IPS-20b (cell line): Measurements from ENCODE around the gene MBNL1.

Experiments
- H3K27ac ChIP-seq: one replicate; pipeline ENCODE4 v1.5.1; 2013; ENCODE audit warnings: low read length
- H3K27me3 ChIP-seq: 2 replicates; pipeline ENCODE4 v1.6.1; 2013; ENCODE audit warnings: mild to moderate bottlenecking, low read length, inconsistent platforms; ENCODE audit not compliant: insufficient read depth
- H3K36me3 ChIP-seq: 2 replicates; pipeline ENCODE4 v1.6.1; 2013; ENCODE audit warnings: low read depth, mild to moderate bottlenecking, inconsistent platforms, low read length, moderate library complexity; ENCODE audit not compliant: insufficient read depth
- H3K4me1 ChIP-seq: 2 replicates; pipeline ENCODE4 v1.6.1; 2013; ENCODE audit warnings: mild to moderate bottlenecking, control low read depth, inconsistent platforms, low read length, moderate library complexity; ENCODE audit not compliant: insufficient read depth
- H3K4me3 ChIP-seq: 2 replicates; pipeline ENCODE4 v1.5.1; 2013; ENCODE audit warnings: mild to moderate bottlenecking, low read length, inconsistent platforms
- H3K9ac ChIP-seq: 2 replicates; pipeline ENCODE4 v1.6.1; 2013; ENCODE audit warnings: low read depth, mild to moderate bottlenecking, inconsistent platforms, low read length, moderate library complexity
- H3K9me3 ChIP-seq: 2 replicates; pipeline ENCODE4 v1.6.1; 2013; ENCODE audit warnings: mild to moderate bottlenecking, low read depth, low read length, inconsistent platforms; ENCODE audit not compliant: insufficient read depth

MBNL1 gene

GRCh38 chr3:152376351-152377183 is 107.8 kb downstream of the MBNL1 start:
- Histone ChIP-seq H3K4me3 (no peak overlapping the region), H3K27me3 (no peaks in the 10 kb centered on the region), H3K4me1 (peaks cover 9% of the 10 kb centered on the region; the same call in 1 of the 2 replicates), H3K36me3 (no peaks in the 10 kb centered on the region), H3K27ac (no peak overlapping the region), H3K9me3 (no peaks in the 10 kb centered on the region), H3K9ac (no peak overlapping the region)

GRCh38 chr3:152377184-152377570 is 108.4 kb downstream of the MBNL1 start:
- H3K36me3 ChIP-seq = no peaks in the 10 kb centered on the region
- H3K27ac ChIP-seq = no peak overlapping the region
- H3K27me3 ChIP-seq = no peaks in the 10 kb centered on the region
- H3K4me1 ChIP-seq = peaks cover 9% of the 10 kb centered on the region; the same call in 1 of the 2 replicates
- no peak overlapping the region for H3K9ac ChIP-seq
- H3K9me3 ChIP-seq = no peaks in the 10 kb centered on the region
- H3K4me3 ChIP-seq = no peak overlapping the region

DNA sequence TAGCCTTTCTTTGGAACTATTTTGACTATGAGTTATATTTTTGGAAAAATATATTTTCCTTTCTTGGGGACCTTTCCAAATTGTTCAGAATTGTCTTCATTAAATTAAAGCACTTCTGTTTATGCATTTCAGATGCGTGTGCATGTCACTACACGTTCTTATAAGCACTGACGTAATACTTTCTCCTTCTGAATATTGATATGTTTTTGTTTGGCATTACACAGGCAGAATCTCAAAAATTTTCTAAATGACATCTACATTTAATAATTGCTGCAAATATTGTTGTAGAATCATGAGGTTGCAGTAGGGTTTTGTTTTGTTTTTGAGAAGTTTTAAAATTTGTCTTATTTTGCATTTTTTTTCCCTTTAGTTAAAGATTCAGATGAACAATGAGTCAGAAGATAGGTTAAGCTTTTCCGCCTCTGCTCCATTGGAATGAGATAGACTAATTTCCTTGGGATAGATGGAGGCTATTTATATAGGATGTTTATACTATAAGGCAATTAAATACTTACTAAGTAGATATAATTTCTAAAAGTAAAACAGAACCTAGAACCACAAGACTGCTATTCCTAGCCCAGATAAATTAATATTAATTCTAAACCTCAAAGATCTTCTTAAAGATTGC is 110.8 kb downstream of the MBNL1 start:
- peaks cover 16% of the 10 kb centered on the region; the same call in 1 of the 2 replicates for H3K4me1 ChIP-seq
- no peaks in the 10 kb centered on the region for H3K36me3 ChIP-seq

DNA sequence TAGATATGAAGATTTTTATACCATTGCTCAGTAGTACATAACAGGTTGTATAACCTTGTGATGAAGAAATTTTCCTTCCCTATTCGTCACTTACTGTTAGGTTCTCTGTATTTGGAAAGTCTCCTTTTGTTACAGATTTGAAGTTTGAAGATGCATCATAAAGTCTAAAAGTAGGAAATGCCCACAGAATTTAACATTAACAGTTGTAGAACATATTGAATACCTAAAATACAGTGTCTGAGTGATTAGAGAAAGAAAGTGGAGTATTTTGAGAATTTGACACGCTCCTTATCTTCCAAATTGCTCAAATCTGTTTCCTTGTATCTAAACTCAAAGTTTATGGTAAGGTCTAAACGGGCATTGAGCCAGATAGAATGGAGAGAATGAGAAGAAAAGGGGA is 111.3 kb downstream of the MBNL1 start:
- Histone ChIP-seq H3K27ac (no peak overlapping the region), H3K36me3 (no peaks in the 10 kb centered on the region), H3K27me3 (no peaks in the 10 kb centered on the region), H3K9ac (no peak overlapping the region), H3K9me3 (no peaks in the 10 kb centered on the region), H3K4me3 (peak overlapping the region; percentile 36; the same call in 1 of the 2 replicates), H3K4me1 (peaks cover 21% of the 10 kb centered on the region; the same call in 1 of the 2 replicates)

More for the DNA sequence above, 110.8 kb downstream of the MBNL1 start:
- no peak overlapping the region for H3K27ac ChIP-seq
- H3K27me3 ChIP-seq = no peaks in the 10 kb centered on the region
- no peaks in the 10 kb centered on the region for H3K9me3 ChIP-seq
- no peak overlapping the region for H3K9ac ChIP-seq
- H3K4me3 ChIP-seq = no peak overlapping the region

- no peaks in the 10 kb centered on the region for H3K36me3 ChIP-seq
- no peaks in the 10 kb centered on the region for H3K9me3 ChIP-seq
- no peak overlapping the region for H3K27ac ChIP-seq
- no peak overlapping the region for H3K4me3 ChIP-seq
- H3K4me1 ChIP-seq = peaks cover 31% of the 10 kb centered on the region
- H3K9ac ChIP-seq = no peak overlapping the region
- H3K27me3 ChIP-seq = no peaks in the 10 kb centered on the region
Measured at GRCh38 chr3:152381881-152382295, 113.2 kb downstream of the MBNL1 start.

- no peaks in the 10 kb centered on the region for H3K27me3 ChIP-seq
- H3K4me1 ChIP-seq = peaks cover 31% of the 10 kb centered on the region
- no peaks in the 10 kb centered on the region for H3K9me3 ChIP-seq
- H3K27ac ChIP-seq = no peak overlapping the region
- H3K9ac ChIP-seq = no peak overlapping the region
- no peaks in the 10 kb centered on the region for H3K36me3 ChIP-seq
- no peak overlapping the region for H3K4me3 ChIP-seq
Measured at GRCh38 chr3:152382312-152383135, 113.8 kb downstream of the MBNL1 start.

- no peak overlapping the region for H3K9ac ChIP-seq
Measured at GRCh38 chr3:152383136-152383606, 114.4 kb downstream of the MBNL1 start.

GRCh38 chr3:152384412-152384811 is 115.7 kb downstream of the MBNL1 start:
- Histone ChIP-seq H3K4me3 (no peak overlapping the region), H3K9ac (no peak overlapping the region), H3K27ac (no peak overlapping the region), H3K4me1 (peaks cover 31% of the 10 kb centered on the region), H3K27me3 (no peaks in the 10 kb centered on the region), H3K36me3 (no peaks in the 10 kb centered on the region), H3K9me3 (no peaks in the 10 kb centered on the region)

More at GRCh38 chr3:152383136-152383606, 114.4 kb downstream of the MBNL1 start:
- H3K27ac ChIP-seq = no peak overlapping the region
- H3K4me1 ChIP-seq = peaks cover 31% of the 10 kb centered on the region
- H3K4me3 ChIP-seq = no peak overlapping the region
- H3K9me3 ChIP-seq = no peaks in the 10 kb centered on the region
- no peaks in the 10 kb centered on the region for H3K36me3 ChIP-seq
- no peaks in the 10 kb centered on the region for H3K27me3 ChIP-seq

DNA sequence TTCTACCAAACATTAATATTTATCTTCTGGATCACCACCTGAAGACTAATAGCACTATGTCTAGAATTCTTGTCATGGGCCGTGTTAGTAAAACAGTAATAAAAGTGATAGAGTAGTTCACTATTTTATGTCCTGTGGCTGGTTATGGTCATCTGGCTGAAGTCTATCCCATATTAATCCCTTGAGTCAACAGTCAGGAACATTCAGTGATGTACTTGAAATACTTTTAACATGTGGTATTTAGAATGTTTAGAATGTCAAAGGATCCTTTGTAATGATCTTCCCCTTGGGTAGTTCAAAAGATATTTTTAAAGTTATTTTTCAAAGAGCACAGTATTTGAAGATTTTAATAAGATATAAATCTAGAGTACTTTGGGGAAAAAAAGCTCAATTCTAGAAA is 117.0 kb downstream of the MBNL1 start:
- Histone ChIP-seq H3K4me3 (no peak overlapping the region), H3K9me3 (no peaks in the 10 kb centered on the region), H3K4me1 (peaks cover 26% of the 10 kb centered on the region), H3K9ac (no peak overlapping the region), H3K36me3 (no peaks in the 10 kb centered on the region), H3K27me3 (no peaks in the 10 kb centered on the region), H3K27ac (no peak overlapping the region)

DNA sequence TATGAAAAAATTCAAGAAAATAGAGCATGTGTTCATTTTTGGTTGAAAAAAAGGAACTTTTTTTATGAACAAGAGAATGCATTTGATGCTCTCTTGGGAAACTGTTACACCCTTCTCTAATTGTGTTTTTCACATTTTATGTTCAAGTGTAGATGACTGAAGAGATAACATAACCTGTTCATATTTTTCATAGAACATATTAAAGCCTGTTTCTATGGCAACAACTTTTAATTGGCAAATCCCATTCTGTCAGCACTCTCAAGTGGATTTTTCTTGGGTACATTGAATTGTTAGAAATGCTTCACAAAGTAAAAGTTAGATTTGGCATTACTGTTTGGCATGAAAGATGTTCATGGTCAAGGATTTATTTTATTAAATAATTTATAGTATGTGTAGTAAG is 117.5 kb downstream of the MBNL1 start:
- Histone ChIP-seq H3K4me1 (peaks cover 30% of the 10 kb centered on the region), H3K9ac (no peak overlapping the region), H3K27ac (no peak overlapping the region)

GRCh38 chr3:152388631-152389030 is 119.9 kb downstream of the MBNL1 start:
- H3K4me1 ChIP-seq = peaks cover 40% of the 10 kb centered on the region
- H3K4me3 ChIP-seq = no peak overlapping the region
- H3K36me3 ChIP-seq = no peaks in the 10 kb centered on the region
- H3K9ac ChIP-seq = no peak overlapping the region
- no peaks in the 10 kb centered on the region for H3K9me3 ChIP-seq
- no peak overlapping the region for H3K27ac ChIP-seq
- H3K27me3 ChIP-seq = no peaks in the 10 kb centered on the region

More for the DNA sequence above, 117.5 kb downstream of the MBNL1 start:
- H3K27me3 ChIP-seq = no peaks in the 10 kb centered on the region
- no peak overlapping the region for H3K4me3 ChIP-seq
- H3K9me3 ChIP-seq = no peaks in the 10 kb centered on the region
- H3K36me3 ChIP-seq = no peaks in the 10 kb centered on the region
